ENCODE measurements around the gene DRICH1. TPM values are rescaled to one million over a fixed set of nuclear protein-coding genes. Genes with fewer than 3 reads are reported as not detected.
"Not testable (repeated sequence)": the region's sequence is repeated elsewhere in the genome, so short reads cannot be mapped to it uniquely, and the experiment has no call there.

DRICH1 gene
- total RNA-seq, 2 experiments from 2014 or later = 0.36 TPM; not detected in 1

GRCh38 chr22:23671387-23671786, 39.3 kb upstream of the DRICH1 start:
- H3K9me3 Mint-ChIP-seq; H3K27ac Mint-ChIP-seq; intact Hi-C loops (cut with micrococcal nuclease); DNase-seq; H3K4me3 Mint-ChIP-seq; H3K27me3 Mint-ChIP-seq (ENCODE audit: low read depth); CTCF ChIA-PET; H3K36me3 Mint-ChIP-seq (ENCODE audit: low read depth); H3K4me1 Mint-ChIP-seq (ENCODE audit: low read depth): not testable (repeated sequence)

- H3K27ac Mint-ChIP-seq = no peak overlapping the region
- H3K9me3 Mint-ChIP-seq = no peaks in the 10 kb centered on the region
Measured at GRCh38 chr22:23670378-23671295, 38.5 kb upstream of the DRICH1 start.

GRCh38 chr22:23660381-23660780, 28.3 kb upstream of the DRICH1 start:
- intact Hi-C loops (cut with micrococcal nuclease); H3K9me3 Mint-ChIP-seq: not testable (repeated sequence)
- CTCF ChIA-PET = interaction anchor here (0.7 kb wide), 2 partner anchors 80 to 540 kb away, joined by 3 to 4 read pairs; no protein-coding TSS in a partner anchor

More at GRCh38 chr22:23670378-23671295, 38.5 kb upstream of the DRICH1 start:
- H3K27me3 Mint-ChIP-seq (ENCODE audit: low read depth) = no peaks in the 10 kb centered on the region
- H3K4me3 Mint-ChIP-seq = no peak overlapping the region
- intact Hi-C loops (cut with micrococcal nuclease) = no loop called here
- no peak for DNase-seq
- CTCF ChIA-PET = no interaction called here
- peaks cover 7% of the 10 kb centered on the region for H3K36me3 Mint-ChIP-seq (ENCODE audit: low read depth)
- H3K4me1 Mint-ChIP-seq (ENCODE audit: low read depth) = no peaks in the 10 kb centered on the region

GRCh38 chr22:23657727-23658126, 25.6 kb upstream of the DRICH1 start:
- CTCF ChIA-PET = no interaction called here
- H3K27me3 Mint-ChIP-seq (ENCODE audit: low read depth) = no peaks in the 10 kb centered on the region
- no peaks in the 10 kb centered on the region for H3K4me1 Mint-ChIP-seq (ENCODE audit: low read depth)
- no peak overlapping the region for H3K27ac Mint-ChIP-seq
- intact Hi-C loops (cut with micrococcal nuclease) = no loop called here
- H3K4me3 Mint-ChIP-seq = no peak overlapping the region
- H3K36me3 Mint-ChIP-seq (ENCODE audit: low read depth) = peaks cover 26% of the 10 kb centered on the region
- no peaks in the 10 kb centered on the region for H3K9me3 Mint-ChIP-seq
- DNase-seq = no peak

More at GRCh38 chr22:23660381-23660780, 28.3 kb upstream of the DRICH1 start:
- peaks cover 40% of the 10 kb centered on the region for H3K36me3 Mint-ChIP-seq (ENCODE audit: low read depth)
- H3K27ac Mint-ChIP-seq; H3K4me1 Mint-ChIP-seq (ENCODE audit: low read depth); H3K4me3 Mint-ChIP-seq; H3K27me3 Mint-ChIP-seq (ENCODE audit: low read depth); DNase-seq: not testable (repeated sequence)

- H3K27ac Mint-ChIP-seq = no peak overlapping the region
- no peaks in the 10 kb centered on the region for H3K4me1 Mint-ChIP-seq (ENCODE audit: low read depth)
- no peaks in the 10 kb centered on the region for H3K27me3 Mint-ChIP-seq (ENCODE audit: low read depth)
- intact Hi-C loops (cut with micrococcal nuclease) = no loop called here
- DNase-seq = no peak
- no peaks in the 10 kb centered on the region for H3K9me3 Mint-ChIP-seq
- peaks cover 17% of the 10 kb centered on the region for H3K36me3 Mint-ChIP-seq (ENCODE audit: low read depth)
- CTCF ChIA-PET = no interaction called here
- no peak overlapping the region for H3K4me3 Mint-ChIP-seq
Measured at GRCh38 chr22:23655891-23656475, 23.9 kb upstream of the DRICH1 start.

- no peaks in the 10 kb centered on the region for H3K9me3 Mint-ChIP-seq
- intact Hi-C loops (cut with micrococcal nuclease) = no loop called here
- peaks cover 8% of the 10 kb centered on the region for H3K36me3 Mint-ChIP-seq (ENCODE audit: low read depth)
- no peak overlapping the region for H3K4me3 Mint-ChIP-seq
- no peaks in the 10 kb centered on the region for H3K4me1 Mint-ChIP-seq (ENCODE audit: low read depth)
- H3K27ac Mint-ChIP-seq = no peak overlapping the region
- CTCF ChIA-PET = no interaction called here
- no peaks in the 10 kb centered on the region for H3K27me3 Mint-ChIP-seq (ENCODE audit: low read depth)
- DNase-seq = no peak
Measured at GRCh38 chr22:23652711-23653110, 20.6 kb upstream of the DRICH1 start.

- Mint-ChIP-seq H3K27ac (no peak overlapping the region), H3K4me3 (no peak overlapping the region), H3K36me3 (ENCODE audit: low read depth) (peaks cover 5% of the 10 kb centered on the region), H3K27me3 (ENCODE audit: low read depth) (no peaks in the 10 kb centered on the region), H3K9me3 (no peaks in the 10 kb centered on the region), H3K4me1 (ENCODE audit: low read depth) (no peaks in the 10 kb centered on the region)
- no peak for DNase-seq
- intact Hi-C loops (cut with micrococcal nuclease) = no loop called here
- CTCF ChIA-PET = no interaction called here
Measured at GRCh38 chr22:23652286-23652685, 20.2 kb upstream of the DRICH1 start.

- H3K9me3 Mint-ChIP-seq = no peaks in the 10 kb centered on the region
- no peaks in the 10 kb centered on the region for H3K27me3 Mint-ChIP-seq (ENCODE audit: low read depth)
- intact Hi-C loops (cut with micrococcal nuclease) = no loop called here
Measured at GRCh38 chr22:23651676-23652075, 19.6 kb upstream of the DRICH1 start.

GRCh38 chr22:23649071-23649501, 17.0 kb upstream of the DRICH1 start:
- H3K4me3 Mint-ChIP-seq = no peak overlapping the region
- DNase-seq = no peak
- CTCF ChIA-PET = no interaction called here

More at GRCh38 chr22:23651676-23652075, 19.6 kb upstream of the DRICH1 start:
- Mint-ChIP-seq H3K4me3 (no peak overlapping the region), H3K4me1 (ENCODE audit: low read depth) (no peaks in the 10 kb centered on the region), H3K36me3 (ENCODE audit: low read depth) (peaks cover 5% of the 10 kb centered on the region), H3K27ac (no peak overlapping the region)
- DNase-seq = no peak
- CTCF ChIA-PET = no interaction called here

GRCh38 chr22:23646526-23646925, 14.4 kb upstream of the DRICH1 start:
- H3K36me3 Mint-ChIP-seq (ENCODE audit: low read depth); H3K9me3 Mint-ChIP-seq; DNase-seq; H3K27me3 Mint-ChIP-seq (ENCODE audit: low read depth); H3K4me1 Mint-ChIP-seq (ENCODE audit: low read depth); H3K27ac Mint-ChIP-seq; CTCF ChIA-PET; intact Hi-C loops (cut with micrococcal nuclease); H3K4me3 Mint-ChIP-seq: not testable (repeated sequence)

More at GRCh38 chr22:23649071-23649501, 17.0 kb upstream of the DRICH1 start:
- peaks cover 3% of the 10 kb centered on the region for H3K36me3 Mint-ChIP-seq (ENCODE audit: low read depth)
- intact Hi-C loops (cut with micrococcal nuclease) = no loop called here
- H3K27ac Mint-ChIP-seq = no peak overlapping the region
- no peaks in the 10 kb centered on the region for H3K27me3 Mint-ChIP-seq (ENCODE audit: low read depth)
- no peaks in the 10 kb centered on the region for H3K4me1 Mint-ChIP-seq (ENCODE audit: low read depth)
- H3K9me3 Mint-ChIP-seq = no peaks in the 10 kb centered on the region

GRCh38 chr22:23640206-23640605, 8.1 kb upstream of the DRICH1 start:
- H3K4me3 Mint-ChIP-seq; H3K27me3 Mint-ChIP-seq (ENCODE audit: low read depth); H3K9me3 Mint-ChIP-seq; H3K4me1 Mint-ChIP-seq (ENCODE audit: low read depth); CTCF ChIA-PET; H3K27ac Mint-ChIP-seq; intact Hi-C loops (cut with micrococcal nuclease); DNase-seq; H3K36me3 Mint-ChIP-seq (ENCODE audit: low read depth): not testable (repeated sequence)

GRCh38 chr22:23639661-23640060, 7.5 kb upstream of the DRICH1 start:
- Mint-ChIP-seq H3K4me3 (no peak overlapping the region), H3K9me3 (no peaks in the 10 kb centered on the region), H3K36me3 (ENCODE audit: low read depth) (peaks cover 4% of the 10 kb centered on the region), H3K27me3 (ENCODE audit: low read depth) (no peaks in the 10 kb centered on the region), H3K4me1 (ENCODE audit: low read depth) (no peaks in the 10 kb centered on the region), H3K27ac (no peak overlapping the region)
- DNase-seq = no peak
- CTCF ChIA-PET = no interaction called here
- intact Hi-C loops (cut with micrococcal nuclease) = no loop called here

GRCh38 chr22:23638611-23639010, 6.5 kb upstream of the DRICH1 start:
- Mint-ChIP-seq H3K27ac (no peak overlapping the region), H3K4me3 (no peak overlapping the region)

More at GRCh38 chr22:23638611-23639010, 6.5 kb upstream of the DRICH1 start:
- H3K36me3 Mint-ChIP-seq (ENCODE audit: low read depth) = peaks cover 3% of the 10 kb centered on the region
- no peaks in the 10 kb centered on the region for H3K27me3 Mint-ChIP-seq (ENCODE audit: low read depth)
- no peaks in the 10 kb centered on the region for H3K9me3 Mint-ChIP-seq
- no peaks in the 10 kb centered on the region for H3K4me1 Mint-ChIP-seq (ENCODE audit: low read depth)
- CTCF ChIA-PET = no interaction called here
- DNase-seq = no peak
- intact Hi-C loops (cut with micrococcal nuclease) = no loop called here
